Anterior cingulate cortex (tissue), 58 donors: Measurements from ENCODE around the gene NHERF1.

Experiments
- DNase-seq, 58 donors: peaks; one replicate each; lab custom pipeline; 2025; lab: John Stamatoyannopoulos, UW

The NHERF1 gene

DNA sequence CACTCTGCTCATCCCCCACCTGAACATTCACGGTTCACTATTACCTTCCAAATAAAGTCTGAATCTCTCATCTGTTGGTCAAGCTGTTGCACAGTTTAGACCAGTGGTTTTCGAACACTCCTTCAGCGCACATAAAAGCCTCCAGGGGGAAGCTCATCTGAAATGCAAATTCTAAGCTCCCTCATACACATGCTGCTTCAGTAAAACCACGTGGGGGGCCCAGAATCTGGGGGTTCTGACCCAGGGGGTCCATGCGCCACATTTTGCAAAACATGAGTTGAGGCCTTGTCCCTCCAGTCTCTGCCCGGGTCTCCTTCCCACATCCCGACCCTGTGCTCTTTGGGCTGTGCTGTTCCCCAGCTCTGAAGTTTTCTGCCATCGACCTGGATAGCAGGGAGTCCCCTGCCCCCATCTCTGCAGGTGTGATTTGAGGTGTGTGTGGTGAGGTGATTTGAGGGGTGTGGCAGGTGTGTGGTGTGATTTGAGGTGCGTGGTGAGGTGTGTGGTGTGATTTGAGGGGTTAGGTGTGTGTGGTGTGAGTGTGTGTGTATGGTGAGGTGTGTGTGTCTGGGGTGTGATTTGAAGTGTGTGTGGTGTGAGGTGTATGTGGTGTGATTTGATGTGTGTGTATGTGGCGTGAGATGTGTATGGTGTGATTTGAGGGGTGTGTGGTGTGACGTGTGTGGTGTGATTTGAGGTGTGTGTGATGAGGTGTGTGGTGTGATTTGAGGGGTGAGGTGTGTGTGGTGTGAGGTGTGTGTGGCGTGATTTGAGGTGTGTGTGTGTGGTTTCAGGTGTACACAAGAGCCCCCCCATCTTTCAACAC lies 16.2 kb upstream of the NHERF1 start:
- no peak for DNase-seq

DNA sequence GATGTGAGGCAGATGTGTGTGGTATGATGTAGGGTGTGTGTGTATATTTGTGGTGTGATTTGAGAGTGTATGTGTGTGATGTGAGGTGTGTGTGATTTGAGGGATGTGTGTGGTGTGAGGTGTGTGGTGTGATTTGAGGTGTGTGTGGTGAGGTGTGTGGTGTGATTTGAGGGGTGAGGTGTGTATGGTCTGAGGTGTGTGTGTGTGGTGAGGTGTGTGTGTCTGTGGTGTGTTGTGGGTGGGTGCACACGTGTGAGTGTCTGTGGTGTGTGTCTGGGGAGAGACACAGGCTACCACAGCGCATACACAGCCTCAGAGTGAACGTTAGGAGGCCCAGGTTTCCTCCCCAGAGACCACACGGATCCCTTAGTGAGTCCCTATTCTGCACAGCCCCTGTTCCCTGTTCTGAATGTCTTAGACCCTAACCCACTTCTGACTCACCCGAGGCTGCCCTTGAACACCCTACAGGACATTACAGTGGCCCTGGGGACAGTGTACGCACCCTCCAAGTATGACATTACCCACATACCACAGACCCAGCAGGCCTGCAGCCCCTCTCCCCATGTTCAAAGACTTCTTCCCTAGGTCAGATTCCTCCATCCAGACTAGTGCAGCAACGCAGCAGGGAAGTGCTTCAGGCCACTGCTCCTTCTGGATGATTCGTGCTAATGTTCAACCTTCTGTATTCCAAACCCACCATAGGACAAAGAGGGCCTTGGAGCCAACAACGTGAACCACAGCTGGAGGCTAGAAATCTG lies 14.9 kb upstream of the NHERF1 start:
- no peak for DNase-seq

DNA sequence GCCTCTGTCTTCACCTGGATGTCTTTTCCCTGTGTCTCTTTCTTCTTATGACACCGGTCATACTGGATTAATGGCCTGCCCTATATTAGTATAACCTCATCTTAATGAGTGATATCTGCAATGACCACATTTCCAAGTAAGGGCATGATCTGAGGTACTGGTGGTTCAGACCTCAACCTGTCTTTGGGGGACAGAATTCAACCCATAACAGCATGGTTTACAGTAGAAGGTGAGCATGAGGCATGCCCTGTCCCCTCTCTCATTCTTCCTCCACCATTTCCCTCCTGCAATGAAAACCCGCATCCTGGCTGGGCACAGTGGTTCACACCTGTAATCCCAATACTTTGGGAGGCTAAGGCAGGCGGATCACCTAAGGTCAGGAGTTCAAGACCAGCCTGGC lies 14.2 kb upstream of the NHERF1 start:
- DNase-seq, result no peak

DNA sequence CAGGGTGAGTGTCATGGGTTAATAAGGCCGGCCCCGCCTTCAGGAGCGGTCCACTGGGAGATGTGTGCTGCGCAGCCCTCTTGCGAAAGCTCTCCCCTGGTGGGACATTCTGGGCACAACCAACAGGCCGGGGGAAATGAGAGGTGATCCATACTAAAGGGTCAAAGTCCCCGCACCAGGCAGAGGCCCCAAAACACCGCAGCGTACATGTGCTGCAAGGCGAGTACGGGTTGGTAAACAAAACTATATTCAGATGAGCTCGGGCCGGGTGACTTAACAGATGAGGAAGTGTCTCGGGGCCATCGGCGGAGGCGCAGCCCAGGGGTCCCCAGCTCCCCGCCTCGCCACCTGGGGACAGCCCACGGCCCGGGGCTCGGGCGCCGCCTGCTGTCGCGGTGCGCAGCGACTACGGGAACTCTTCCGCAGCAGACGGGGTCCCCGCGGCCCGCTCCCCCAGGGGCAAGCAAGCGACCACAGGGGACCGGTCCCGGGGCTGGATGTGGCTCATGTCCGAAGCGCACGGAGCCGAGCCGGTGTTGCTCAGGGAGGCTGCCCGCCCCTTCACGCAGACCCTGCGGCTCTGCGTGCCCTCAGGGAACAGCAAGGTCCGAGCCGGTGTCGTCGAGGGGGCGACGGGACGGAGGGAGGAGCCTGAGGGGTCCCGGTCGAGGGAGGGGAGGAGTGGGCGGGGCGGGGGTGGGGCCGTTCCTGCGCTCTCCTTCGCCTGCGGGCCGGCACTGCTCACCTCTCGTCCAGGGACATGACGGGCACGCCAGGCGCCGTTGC lies 11.7 kb upstream of the NHERF1 start, which contains the start of gene RAB37:
Gene RAB37 (plus strand): TSS at position 744 of the 786 bp plus-strand sequence. CDS start 17 bp downstream, at position 761.
- no peak for DNase-seq

DNA sequence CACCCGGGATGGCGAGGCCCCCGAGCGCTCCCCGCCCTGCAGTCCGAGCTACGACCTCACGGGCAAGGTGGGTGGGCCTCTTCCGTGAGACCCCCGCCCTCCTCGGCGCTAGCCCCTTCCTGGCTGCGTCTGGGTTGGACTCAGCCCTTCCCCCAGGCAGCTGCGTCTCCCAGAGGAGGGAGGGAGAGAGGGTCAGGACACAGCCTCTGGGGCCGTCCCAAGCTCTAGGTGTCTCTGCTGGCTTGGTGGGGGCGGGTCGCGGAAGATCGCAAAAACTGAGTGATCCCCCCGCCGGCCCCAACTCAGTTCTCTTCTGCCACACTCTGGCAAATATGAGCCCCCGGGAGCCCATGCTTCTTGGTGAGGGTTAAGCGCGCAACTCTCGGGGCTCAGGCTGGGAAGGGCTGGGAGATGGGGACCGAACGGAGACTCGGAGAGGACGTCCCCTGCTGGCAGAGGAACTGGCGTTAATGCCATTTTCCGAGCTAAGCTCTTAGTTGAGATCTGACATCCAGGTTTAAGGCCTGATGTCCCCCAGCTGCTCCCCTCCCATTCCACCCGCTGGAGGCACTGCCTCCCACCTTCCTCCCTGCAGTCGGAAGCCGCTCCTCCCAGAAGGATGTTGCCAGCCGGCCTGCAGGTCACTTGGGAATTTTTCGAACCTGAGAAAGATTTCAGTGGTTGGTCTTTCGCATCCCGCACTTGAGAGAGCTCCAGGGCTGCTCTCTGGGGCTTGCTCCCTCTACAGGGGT lies 11.0 kb upstream of the NHERF1 start:
- DNase-seq, result no peak

DNA sequence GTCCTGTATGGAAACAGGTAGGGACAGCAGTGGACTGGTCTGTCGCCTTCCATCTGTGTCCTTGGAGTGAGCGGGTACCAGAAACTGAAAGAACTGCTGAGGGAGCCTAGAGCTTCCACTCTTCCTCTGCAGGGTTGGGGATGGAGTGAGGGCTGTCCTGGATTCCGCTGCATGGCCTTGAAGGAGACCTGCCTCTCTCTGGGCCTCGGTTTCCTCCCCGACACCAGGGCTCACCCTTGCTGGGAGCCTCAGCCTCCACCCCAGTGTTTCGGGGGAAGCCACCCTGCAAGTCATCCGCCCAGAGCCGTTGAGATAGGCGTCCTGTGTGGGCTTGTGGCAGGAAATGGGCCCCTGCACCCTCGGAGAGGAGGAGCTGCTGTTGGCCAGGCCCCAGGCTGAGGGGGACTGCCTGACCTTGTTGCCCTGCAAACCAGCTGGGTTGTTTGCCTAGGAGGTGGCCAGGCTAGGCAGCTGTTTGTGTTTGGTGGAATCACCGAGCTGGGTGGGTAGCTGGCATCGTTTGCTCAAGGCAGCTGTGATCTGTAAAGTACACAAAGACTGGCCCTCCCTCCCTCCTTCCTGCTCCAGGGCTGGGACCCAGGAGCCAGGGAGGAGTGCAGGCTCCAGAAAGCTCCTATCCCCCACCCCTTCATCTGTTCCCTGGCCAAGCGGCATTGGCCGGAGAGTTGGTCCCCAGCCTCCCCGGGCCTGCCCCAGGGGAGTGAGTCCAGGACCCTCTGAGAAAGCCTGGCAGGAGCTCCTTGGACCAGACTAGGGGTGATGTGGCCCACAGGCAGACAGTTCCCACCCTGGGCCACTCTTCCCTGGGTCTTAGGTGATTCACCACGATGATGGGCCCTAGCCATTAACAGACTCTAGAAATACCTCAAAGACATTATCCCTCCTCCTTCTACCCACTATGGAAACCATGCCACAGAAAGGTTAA lies 10.1 kb upstream of the NHERF1 start:
- no peak for DNase-seq

DNA sequence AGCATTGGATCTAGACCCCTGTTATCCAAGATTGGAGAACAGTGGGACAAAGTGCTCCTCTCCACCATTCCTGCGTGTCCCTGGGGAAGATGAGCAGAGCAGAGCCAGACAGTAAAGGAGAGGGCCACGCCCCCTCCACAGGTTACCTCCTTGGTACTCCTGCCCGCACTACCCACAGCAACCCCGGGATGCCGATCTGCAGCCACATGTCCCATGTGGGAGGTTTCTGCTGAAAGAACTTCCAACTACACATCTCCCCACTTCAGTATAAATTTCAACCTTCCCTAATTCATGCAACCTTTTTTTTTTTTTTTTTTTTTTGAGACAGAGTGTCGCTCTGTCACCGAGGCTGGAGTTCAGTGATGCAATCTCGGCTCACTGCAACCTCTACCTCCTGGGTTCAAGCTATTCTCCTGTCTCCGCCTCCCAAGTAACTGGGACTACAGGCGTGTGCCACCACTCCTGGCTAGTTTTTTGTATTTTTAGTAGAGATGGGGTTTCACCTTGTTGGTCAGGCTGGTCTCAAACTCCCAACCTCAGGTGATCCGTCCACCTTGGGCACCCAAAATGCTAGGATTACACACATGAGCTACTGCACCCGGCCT lies 9.1 kb upstream of the NHERF1 start:
- DNase-seq, result no peak

DNA sequence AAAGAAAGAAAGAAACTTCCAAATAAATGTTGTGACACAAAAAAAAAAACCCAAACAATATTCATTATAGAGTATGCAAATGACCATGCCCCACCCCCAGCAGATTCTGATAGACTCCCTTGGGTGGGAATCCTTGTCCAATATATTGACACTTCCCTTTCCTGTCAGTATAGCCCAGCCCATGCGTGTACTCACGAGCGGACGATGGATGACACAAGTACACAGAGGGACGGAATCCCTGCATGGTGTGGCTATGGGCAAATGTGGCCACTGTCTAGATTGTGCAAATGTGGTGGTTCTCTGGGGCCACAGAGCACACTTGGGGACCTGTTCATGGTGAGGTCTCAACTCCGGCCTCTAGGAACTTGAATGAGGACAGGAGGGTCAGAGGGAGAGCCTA lies 8.3 kb upstream of the NHERF1 start:
- no peak for DNase-seq

DNA sequence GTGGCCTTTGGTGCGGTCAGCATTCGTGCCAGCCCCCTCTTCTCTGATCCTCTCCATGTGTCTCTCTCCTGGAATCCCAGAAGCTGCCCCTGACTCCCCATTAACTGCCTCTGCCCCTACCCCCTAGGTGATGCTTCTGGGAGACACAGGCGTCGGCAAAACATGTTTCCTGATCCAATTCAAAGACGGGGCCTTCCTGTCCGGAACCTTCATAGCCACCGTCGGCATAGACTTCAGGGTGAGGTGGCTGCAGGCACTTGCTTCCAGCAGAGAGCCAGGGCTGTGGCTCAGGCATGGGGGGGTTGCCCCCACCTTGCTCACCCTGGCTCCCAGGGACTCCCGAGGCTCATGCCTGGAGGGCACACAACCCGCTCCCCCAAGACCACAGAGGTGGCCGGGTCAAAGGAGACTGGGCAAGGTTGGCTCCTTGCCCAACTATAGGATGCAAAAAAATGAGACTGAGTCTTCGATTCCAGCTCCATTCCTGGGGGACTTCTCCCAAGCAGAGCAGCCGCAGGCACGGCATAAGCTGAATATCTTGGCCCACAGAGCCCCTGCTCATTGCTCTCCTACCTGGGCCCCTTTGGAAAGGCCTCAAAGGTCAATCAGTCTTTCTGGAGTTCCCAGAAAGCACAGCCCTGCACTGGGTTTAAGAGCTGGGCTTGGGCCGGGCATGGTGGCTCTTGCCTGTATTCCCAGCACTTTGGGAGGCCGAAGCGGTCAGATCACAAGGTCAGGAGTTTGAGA lies 7.6 kb upstream of the NHERF1 start:
- no peak for DNase-seq

DNA sequence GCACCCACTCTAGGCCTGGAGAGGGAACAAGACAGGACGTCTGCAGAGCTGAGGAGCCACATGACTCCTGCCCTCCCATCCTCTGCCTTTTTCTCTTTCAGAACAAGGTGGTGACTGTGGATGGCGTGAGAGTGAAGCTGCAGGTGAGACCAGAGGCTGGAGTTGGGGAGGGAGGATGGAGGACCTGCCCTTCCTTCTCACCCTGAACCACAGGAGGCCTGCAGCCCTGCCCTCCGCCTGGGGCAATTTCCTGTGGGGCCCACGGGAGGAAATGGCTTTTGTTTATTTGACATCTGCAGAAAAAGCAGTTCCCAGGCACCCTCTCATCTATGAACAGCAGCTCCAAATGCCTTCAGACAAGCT lies 6.3 kb upstream of the NHERF1 start:
- DNase-seq, result no peak

DNA sequence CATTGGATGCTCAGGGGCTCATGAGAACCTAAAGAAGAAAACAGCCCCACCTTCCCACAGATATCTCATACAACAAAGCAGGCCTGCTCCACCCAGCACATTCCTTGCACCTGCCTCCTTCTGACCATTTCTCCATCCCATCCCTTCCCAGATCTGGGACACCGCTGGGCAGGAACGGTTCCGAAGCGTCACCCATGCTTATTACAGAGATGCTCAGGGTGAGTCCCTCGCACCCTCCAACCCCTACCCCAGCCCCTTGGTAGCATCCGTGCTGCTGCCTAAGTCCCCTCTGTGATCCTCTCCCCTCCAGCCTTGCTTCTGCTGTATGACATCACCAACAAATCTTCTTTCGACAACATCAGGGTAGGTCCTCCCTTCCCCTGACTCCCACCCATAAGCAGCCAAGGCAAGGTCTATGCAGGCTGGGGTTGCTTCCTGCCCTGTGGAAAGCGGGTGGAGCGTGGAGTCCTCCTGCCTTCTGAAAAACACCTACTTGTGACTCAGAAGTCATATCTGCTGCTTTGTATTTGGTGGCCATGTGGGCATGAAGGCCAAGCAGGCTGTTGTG lies 5.4 kb upstream of the NHERF1 start:
- no peak for DNase-seq

DNA sequence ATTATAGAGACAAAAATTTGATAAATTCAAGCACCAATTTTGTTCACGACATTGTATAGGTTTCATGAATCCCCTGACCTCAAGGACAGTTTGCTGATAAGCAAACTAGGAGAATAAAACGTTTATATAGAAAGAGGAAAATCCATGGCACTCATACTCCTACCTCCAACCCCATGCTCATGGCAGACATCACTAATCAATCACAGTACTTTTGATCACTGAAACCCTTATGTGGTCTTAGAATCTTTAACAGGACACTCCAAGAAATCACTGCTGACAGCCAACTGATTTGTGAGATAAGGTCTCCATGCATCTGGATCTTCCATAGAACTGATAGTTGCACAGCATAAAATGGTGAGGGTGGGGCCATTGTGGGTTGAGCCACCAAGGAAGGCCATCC lies 4.7 kb upstream of the NHERF1 start:
- no peak for DNase-seq

DNA sequence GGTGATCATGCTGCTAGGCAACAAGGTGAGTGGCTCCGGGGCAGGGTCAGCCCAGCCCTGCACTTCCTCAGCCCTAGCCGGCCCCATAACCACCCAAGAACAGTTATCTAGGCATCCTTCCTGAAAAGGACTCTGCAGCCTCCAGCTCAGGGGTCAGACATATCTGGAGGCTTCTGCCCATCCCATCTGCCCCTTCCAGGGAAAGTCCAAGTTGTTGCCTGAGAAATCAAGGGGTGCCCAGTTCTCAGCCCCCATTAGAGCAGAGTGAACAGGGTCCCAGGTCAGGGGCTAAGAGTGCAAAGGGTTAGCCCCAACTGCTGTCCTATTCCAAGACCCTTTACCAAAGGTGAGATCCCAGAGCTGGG lies 4.1 kb upstream of the NHERF1 start:
- DNase-seq, result no peak

DNA sequence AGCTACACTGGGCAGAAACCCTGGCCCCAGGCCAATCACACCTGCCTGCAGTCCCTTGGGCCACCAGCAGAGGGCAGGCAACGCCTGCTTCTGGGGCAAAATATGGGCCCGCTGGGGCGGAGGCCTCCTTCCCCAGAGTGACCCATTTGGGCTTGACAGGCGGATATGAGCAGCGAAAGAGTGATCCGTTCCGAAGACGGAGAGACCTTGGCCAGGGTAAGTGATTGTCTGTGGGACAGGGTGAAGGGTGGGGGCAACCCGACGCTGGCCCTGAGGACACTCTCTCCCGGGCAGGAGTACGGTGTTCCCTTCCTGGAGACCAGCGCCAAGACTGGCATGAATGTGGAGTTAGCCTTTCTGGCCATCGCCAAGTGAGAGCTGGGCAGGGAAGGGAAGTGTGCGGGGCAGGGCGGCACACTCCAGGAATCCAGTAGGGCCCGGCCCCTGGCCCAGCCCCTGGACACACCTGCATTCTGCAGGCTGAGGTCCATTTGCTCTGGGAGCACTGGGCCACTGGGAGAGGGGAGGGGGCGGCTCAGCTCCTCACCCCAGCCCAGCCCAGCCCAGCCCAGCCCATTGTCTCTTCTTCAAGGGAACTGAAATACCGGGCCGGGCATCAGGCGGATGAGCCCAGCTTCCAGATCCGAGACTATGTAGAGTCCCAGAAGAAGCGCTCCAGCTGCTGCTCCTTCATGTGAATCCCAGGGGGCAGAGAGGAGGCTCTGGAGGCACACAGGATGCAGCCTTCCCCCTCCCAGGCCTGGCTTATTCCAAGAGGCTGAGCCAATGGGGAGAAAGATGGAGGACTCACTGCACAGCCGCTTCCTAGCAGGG lies 3.5 kb upstream of the NHERF1 start:
- peak in 55 of 58 donors; percentile 25 to 92 (median 68) for DNase-seq

DNA sequence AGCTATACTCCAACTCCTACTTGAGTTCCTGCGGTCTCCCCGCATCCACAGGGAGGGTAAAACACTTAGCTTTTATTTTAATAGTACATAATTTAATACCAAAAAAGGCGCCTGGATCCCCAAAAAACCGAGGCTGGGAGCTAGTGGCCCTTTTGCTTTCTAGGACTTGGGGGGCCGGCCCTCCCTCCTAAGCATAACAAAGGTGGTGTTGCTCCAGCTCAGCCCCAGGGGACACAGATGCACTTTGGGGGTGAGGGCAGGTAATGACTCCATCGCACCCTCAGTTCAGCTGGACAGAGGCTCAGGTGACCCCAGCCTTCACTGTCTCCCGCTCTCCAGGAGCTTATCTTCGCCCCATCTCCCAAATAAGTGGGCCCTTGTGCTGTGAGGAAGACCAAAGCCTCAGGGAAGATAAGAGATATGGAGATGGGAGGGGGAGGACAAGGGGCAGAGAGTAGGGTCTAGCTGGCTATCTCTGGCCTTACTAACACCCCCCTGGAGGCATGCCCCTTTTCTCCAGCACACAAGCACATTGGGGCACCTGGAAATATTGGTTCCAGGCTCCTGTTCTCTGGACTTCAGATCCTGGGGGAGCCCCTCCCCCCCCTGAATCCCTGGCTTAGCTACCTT lies 2.8 kb upstream of the NHERF1 start:
- DNase-seq, result no peak

DNA sequence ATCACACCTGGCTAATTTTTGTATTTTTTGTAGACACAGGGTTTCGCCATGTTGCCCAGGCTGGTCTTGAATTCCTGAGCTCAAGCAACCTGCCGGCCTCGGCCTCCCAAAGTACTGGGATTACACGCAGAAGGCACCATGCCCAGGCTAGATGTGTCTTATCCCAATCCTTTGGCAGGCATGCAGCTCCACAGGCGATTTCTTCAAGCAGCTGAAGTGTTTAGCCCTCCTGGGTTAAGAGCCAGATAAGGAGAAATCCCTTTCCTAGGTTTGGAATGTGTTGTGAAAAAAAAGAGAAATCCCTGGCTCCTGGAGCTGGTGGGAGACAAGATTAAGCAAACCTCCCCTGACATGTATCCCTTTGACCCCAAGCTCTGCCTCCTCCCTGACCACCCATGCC lies 2.1 kb upstream of the NHERF1 start:
- no peak for DNase-seq
